Measurements from ENCODE around the gene ROBO3.

The ROBO3 gene

DNA sequence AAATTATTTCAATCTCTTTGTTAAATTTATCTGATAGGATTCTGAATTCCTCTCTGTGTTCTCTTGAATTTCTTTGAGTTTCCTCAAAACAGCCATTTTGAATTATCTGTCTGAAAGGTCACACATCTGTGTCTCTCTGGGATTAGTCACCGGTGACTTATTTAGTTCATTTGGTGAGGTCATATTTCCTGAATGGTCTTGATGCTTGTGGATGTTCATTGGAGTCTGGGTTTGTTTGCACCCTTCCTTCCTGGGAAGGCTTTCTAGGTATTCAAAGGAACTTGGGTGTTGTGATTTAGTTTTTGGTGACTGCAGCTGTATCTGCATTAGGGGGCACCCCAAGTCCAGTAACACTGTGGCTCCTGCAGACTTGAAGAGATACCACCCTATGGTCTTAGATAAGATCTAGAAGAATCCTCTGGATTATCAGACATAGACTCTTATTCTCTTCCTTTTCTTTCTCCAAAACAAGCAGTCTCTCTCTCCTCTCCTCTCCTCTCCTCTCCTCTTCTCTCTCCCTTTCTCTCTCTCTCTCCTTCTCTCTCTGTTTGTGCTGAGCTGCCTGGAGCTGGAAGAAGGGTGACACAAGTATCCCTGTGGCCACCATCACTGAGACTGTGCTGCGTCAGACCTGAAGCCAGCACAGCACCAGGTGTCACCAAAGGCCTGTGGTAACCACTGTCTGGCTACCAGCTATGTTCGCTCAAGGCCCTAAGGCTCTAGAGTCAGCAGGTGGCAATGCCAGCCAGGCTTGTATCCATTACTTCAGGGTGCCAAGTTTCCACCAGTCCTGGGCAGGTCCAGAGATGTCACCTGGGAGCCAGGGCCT, 50.5 kb downstream of the ROBO3 start (continued):
- TF ChIP-seq, protein P1, sequence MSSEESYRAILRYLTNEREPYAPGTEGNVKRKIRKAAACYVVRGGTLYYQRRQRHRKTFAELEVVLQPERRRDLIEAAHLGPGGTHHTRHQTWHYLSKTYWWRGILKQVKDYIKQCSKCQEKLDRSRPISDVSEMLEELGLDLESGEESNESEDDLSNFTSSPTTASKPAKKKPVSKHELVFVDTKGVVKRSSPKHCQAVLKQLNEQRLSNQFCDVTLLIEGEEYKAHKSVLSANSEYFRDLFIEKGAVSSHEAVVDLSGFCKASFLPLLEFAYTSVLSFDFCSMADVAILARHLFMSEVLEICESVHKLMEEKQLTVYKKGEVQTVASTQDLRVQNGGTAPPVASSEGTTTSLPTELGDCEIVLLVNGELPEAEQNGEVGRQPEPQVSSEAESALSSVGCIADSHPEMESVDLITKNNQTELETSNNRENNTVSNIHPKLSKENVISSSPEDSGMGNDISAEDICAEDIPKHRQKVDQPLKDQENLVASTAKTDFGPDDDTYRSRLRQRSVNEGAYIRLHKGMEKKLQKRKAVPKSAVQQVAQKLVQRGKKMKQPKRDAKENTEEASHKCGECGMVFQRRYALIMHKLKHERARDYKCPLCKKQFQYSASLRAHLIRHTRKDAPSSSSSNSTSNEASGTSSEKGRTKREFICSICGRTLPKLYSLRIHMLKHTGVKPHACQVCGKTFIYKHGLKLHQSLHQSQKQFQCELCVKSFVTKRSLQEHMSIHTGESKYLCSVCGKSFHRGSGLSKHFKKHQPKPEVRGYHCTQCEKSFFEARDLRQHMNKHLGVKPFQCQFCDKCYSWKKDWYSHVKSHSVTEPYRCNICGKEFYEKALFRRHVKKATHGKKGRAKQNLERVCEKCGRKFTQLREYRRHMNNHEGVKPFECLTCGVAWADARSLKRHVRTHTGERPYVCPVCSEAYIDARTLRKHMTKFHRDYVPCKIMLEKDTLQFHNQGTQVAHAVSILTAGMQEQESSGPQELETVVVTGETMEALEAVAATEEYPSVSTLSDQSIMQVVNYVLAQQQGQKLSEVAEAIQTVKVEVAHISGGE (tag by site-specific recombination; conservative IDR thresholded peaks at IDR 0.05; ENCODE audit: low read depth), result no peak

DNA sequence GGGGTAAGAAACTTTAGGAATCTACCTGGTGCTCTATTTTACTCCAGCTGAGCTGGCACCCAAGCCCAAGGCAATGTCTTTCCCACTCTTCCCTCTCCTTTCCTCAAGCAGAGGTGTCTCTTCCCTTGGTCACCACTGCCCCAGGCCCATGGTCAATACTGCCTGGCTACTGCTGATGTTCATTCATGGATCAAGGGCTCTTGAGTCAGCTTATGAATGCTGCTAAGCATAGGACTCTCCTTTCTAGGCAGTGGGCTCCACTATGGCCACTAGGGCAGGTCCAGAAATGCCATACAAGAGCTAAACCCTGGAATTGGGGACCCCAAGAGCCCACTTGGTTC, 51.1 kb downstream of the ROBO3 start:
- ChIA-PET CTCF (no interaction called here), POLR2A (no interaction called here)
- TF ChIP-seq, protein P2, sequence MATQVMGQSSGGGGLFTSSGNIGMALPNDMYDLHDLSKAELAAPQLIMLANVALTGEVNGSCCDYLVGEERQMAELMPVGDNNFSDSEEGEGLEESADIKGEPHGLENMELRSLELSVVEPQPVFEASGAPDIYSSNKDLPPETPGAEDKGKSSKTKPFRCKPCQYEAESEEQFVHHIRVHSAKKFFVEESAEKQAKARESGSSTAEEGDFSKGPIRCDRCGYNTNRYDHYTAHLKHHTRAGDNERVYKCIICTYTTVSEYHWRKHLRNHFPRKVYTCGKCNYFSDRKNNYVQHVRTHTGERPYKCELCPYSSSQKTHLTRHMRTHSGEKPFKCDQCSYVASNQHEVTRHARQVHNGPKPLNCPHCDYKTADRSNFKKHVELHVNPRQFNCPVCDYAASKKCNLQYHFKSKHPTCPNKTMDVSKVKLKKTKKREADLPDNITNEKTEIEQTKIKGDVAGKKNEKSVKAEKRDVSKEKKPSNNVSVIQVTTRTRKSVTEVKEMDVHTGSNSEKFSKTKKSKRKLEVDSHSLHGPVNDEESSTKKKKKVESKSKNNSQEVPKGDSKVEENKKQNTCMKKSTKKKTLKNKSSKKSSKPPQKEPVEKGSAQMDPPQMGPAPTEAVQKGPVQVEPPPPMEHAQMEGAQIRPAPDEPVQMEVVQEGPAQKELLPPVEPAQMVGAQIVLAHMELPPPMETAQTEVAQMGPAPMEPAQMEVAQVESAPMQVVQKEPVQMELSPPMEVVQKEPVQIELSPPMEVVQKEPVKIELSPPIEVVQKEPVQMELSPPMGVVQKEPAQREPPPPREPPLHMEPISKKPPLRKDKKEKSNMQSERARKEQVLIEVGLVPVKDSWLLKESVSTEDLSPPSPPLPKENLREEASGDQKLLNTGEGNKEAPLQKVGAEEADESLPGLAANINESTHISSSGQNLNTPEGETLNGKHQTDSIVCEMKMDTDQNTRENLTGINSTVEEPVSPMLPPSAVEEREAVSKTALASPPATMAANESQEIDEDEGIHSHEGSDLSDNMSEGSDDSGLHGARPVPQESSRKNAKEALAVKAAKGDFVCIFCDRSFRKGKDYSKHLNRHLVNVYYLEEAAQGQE (tag by site-specific recombination; IDR thresholded peaks at IDR 0.05), result no peak
- TF ChIP-seq HOXC10 (CRISPR knock-in tag; IDR thresholded peaks at IDR 0.05), result no peak
- TF ChIP-seq ZNF658 (tag by site-specific recombination; IDR thresholded peaks at IDR 0.05), result no peak
- no peak for TF ChIP-seq ZNF223 (tag by site-specific recombination; IDR thresholded peaks at IDR 0.05)
- no peak for TF ChIP-seq KLF16 (tag by site-specific recombination; IDR thresholded peaks at IDR 0.05)
- TF ChIP-seq REPIN1 (tag by site-specific recombination; IDR thresholded peaks at IDR 0.05; ENCODE audit: low read depth), result no peak

DNA sequence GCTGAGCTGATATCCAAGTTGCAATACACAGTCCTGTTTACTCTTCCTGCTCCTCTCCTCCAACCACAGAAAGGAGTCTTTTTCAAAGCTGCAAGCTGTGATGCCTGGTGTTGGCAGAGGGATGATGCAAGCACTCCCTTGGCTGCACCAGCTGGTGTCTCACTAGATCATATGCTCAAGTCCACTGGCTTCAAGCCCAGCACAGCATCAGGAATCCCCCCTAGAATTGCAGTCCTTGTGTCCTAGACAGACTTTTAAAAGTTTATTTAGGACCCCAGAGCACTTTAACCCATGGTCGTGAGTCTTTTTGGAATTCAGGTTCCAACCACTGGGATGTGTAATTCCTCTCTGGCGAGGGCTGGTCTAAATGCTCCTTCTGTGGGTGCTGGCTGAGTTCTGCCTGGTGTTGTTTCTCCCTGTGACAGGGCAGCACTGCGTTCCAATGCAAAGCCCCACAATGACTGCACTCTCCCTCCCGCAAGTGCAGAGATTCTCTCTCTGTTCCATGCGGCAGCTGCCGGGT, 51.9 kb downstream of the ROBO3 start:
- H3K9me3 ChIP-seq (ENCODE audit: control insufficient read depth, insufficient read depth, low read depth, low read length), result no peaks in the 10 kb centered on the region
- no peaks in the 10 kb centered on the region for H3K36me3 ChIP-seq (ENCODE audit: control insufficient read depth in 2 of 2, insufficient read depth in 1 of 2, low read length in 2 of 2)
- H3K27ac ChIP-seq (ENCODE audit: extremely low read depth, low read depth, low read length), result no peak overlapping the region
- no peak for TF ChIP-seq SALL2 (tag by site-specific recombination; IDR thresholded peaks at IDR 0.05; ENCODE audit: borderline replicate concordance)
- 0 out of 2 replicates have a peak, but pooled peaks have one; percentile 16 for TF ChIP-seq ZNF335 (tag by site-specific recombination; conservative IDR thresholded peaks at IDR 0.05)
- no peaks in the 10 kb centered on the region for H3K4me1 ChIP-seq (ENCODE audit: control insufficient read depth, insufficient read depth, low read length)
- POLR2A ChIA-PET, result no interaction called here
- CTCF ChIA-PET, result no interaction called here
- H3K4me3 ChIP-seq (ENCODE audit: low read depth, low read length), result no peak overlapping the region

More for the DNA sequence above, 51.1 kb downstream of the ROBO3 start:
- Histone ChIP-seq H3K27ac (ENCODE audit: extremely low read depth, low read depth, low read length) (no peak overlapping the region), H3K4me3 (ENCODE audit: low read depth, low read length) (no peak overlapping the region), H3K4me1 (ENCODE audit: control insufficient read depth, insufficient read depth, low read length) (no peaks in the 10 kb centered on the region), H3K9me3 (ENCODE audit: control insufficient read depth, insufficient read depth, low read depth, low read length) (no peaks in the 10 kb centered on the region), H3K36me3 (ENCODE audit: control insufficient read depth in 2 of 2, insufficient read depth in 1 of 2, low read length in 2 of 2) (no peaks in the 10 kb centered on the region)

DNA sequence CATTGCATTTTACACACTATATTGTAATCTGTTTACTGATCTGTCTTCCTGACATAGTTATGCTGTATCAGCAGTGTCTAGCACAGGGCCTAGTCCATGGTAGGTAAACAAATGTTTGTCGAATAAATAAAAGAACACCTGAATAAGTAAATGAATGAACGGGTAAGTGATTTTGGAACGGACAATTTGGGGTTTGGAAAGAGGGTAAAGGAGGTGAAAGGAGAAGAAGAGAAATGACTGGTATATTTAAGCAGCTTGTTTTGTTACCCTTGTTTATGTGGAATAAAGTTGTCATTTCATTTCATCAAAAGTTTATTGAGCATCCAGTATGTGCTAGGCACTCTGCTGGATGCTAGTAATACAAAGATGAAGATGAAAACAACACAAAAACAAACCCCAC, 53.7 kb downstream of the ROBO3 start, which contains the start of gene HEPN1:
HEPN1 (plus strand) TSS at position 301 of the 400 bp plus-strand sequence.
- POLR2A ChIA-PET, result no interaction called here
- no peaks in the 10 kb centered on the region for H3K36me3 ChIP-seq (ENCODE audit: control insufficient read depth in 2 of 2, insufficient read depth in 1 of 2, low read length in 2 of 2)
- H3K9me3 ChIP-seq (ENCODE audit: control insufficient read depth, insufficient read depth, low read depth, low read length), result no peaks in the 10 kb centered on the region
- CTCF ChIA-PET, result interaction anchor here (0.6 to 1.7 kb wide), 2 partner anchors 43 to 345 kb away, joined by 3 to 5 read pairs; no protein-coding TSS in a partner anchor
- no peaks in the 10 kb centered on the region for H3K4me1 ChIP-seq (ENCODE audit: control insufficient read depth, insufficient read depth, low read length)
- no peak within 1 kb of the TSS for H3K27ac ChIP-seq (ENCODE audit: extremely low read depth, low read depth, low read length)
- H3K4me3 ChIP-seq (ENCODE audit: low read depth, low read length), result no peak within 1 kb of the TSS
- TF ChIP-seq ZNF157 (tag by site-specific recombination; IDR thresholded peaks at IDR 0.05) (no peak), ZNF510 (tag by site-specific recombination; IDR thresholded peaks at IDR 0.05; ENCODE audit: insufficient replicate concordance) (no peak), ZNF174 (tag by site-specific recombination; IDR thresholded peaks at IDR 0.05) (no peak), BCL11B (tag by site-specific recombination; IDR thresholded peaks at IDR 0.05; ENCODE audit: low read depth) (no peak), ZNF24 (tag by site-specific recombination; IDR thresholded peaks at IDR 0.05) (no peak), ZFHX2 (tag by site-specific recombination; conservative IDR thresholded peaks at IDR 0.05) (no peak), ZBTB8A (tag by site-specific recombination; IDR thresholded peaks at IDR 0.05) (no peak), ZNF366 (tag by site-specific recombination; conservative IDR thresholded peaks at IDR 0.05) (no peak), ZNF555 (tag by site-specific recombination; conservative IDR thresholded peaks at IDR 0.05) (no peak), ZNF2 (tag by site-specific recombination; IDR thresholded peaks at IDR 0.05) (no peak), ZNF146 (tag by site-specific recombination; IDR thresholded peaks at IDR 0.05) (no peak), ZNF521 (tag by site-specific recombination; IDR thresholded peaks at IDR 0.05) (no peak)
- TF ChIP-seq, protein P3, sequence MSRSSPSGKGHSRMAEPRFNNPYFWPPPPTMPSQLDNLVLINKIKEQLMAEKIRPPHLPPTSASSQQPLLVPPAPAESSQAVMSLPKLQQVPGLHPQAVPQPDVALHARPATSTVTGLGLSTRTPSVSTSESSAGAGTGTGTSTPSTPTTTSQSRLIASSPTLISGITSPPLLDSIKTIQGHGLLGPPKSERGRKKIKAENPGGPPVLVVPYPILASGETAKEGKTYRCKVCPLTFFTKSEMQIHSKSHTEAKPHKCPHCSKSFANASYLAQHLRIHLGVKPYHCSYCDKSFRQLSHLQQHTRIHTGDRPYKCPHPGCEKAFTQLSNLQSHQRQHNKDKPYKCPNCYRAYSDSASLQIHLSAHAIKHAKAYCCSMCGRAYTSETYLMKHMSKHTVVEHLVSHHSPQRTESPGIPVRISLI (tag by site-specific recombination; IDR thresholded peaks at IDR 0.05), result no peak
